ENCODE data around the gene FLNA.

FLNA gene

DNA sequence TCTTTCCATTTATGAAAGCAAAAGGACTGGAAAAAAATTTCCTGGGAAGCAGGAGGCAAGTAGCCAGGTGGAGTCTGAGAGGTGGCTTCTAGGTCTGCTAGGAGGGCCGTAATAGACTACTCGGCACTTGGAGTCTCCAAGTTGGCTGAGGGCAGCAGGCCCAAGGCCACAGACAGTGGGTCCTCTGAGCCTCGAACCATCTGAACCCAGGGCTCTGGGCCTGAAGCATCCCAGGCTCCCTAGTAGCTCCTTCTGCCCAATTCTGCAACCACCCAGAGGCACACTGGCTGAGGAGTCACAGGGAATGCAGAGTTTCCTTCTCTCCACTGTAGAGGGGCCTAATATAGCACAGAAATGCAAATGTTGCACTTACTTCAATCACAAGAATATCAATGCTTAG lies 59.0 kb downstream of the FLNA start:
- H3K4me3 ChIP-seq (ENCODE audit: low read depth, low read length) = no peak overlapping the region
- TF ChIP-seq, protein P1, sequence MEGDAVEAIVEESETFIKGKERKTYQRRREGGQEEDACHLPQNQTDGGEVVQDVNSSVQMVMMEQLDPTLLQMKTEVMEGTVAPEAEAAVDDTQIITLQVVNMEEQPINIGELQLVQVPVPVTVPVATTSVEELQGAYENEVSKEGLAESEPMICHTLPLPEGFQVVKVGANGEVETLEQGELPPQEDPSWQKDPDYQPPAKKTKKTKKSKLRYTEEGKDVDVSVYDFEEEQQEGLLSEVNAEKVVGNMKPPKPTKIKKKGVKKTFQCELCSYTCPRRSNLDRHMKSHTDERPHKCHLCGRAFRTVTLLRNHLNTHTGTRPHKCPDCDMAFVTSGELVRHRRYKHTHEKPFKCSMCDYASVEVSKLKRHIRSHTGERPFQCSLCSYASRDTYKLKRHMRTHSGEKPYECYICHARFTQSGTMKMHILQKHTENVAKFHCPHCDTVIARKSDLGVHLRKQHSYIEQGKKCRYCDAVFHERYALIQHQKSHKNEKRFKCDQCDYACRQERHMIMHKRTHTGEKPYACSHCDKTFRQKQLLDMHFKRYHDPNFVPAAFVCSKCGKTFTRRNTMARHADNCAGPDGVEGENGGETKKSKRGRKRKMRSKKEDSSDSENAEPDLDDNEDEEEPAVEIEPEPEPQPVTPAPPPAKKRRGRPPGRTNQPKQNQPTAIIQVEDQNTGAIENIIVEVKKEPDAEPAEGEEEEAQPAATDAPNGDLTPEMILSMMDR (IDR thresholded peaks at IDR 0.05; ENCODE audit: insufficient read depth, low read depth, low read length, missing control alignments) = no peak

DNA sequence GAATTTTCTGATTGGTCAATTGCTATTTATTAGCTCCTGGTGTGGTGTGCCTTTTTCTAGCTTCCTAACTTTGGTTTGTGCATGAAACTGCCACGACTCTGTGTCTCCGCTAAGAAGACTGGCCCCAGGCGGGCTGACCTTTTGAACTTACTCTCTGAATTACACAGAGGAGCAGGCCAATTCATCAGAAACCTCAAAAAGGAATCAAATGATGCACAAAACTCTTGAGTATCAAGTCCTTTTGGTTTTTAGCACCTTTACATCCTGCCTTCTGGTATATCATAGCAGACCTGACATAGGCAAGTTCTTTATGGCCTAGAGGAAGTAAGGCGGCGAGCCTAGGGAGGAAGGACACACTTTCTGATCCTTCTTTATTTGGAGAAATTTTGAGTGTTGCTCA lies 61.3 kb downstream of the FLNA start:
- peak; percentile 79 for DNase-seq (ENCODE audit: low read depth)
- TF ChIP-seq, protein P1 (IDR thresholded peaks at IDR 0.05; ENCODE audit: insufficient read depth, low read depth, low read length, missing control alignments) = no peak
- no peak overlapping the region for H3K4me3 ChIP-seq (ENCODE audit: low read depth, low read length)

More for the DNA sequence above, 59.0 kb downstream of the FLNA start:
- DNase-seq (ENCODE audit: low read depth) = no peak

DNA sequence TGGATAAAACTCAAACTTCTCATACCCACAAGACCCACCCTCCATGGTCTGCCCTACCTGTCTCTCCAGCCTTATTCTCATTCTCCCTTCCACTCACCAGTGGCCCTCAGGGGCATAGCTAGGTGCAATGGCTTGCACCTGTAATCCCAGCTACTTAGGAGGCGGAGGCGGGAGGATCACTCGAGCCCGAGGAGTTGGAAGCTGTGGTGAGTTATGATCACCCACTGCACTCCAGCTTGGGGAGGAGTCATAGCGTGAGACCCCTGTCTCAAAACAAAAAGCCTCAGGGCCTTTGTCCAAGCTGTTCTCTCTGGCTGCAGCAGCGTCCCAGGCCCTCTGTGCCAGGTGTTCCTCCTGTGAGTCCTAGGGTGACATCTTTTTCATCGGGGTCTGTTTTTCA lies 62.3 kb downstream of the FLNA start:
- DNase-seq (ENCODE audit: low read depth) = no peak
- no peak overlapping the region for H3K4me3 ChIP-seq (ENCODE audit: low read depth, low read length)
- TF ChIP-seq, protein P1 (IDR thresholded peaks at IDR 0.05; ENCODE audit: insufficient read depth, low read depth, low read length, missing control alignments) = no peak

DNA sequence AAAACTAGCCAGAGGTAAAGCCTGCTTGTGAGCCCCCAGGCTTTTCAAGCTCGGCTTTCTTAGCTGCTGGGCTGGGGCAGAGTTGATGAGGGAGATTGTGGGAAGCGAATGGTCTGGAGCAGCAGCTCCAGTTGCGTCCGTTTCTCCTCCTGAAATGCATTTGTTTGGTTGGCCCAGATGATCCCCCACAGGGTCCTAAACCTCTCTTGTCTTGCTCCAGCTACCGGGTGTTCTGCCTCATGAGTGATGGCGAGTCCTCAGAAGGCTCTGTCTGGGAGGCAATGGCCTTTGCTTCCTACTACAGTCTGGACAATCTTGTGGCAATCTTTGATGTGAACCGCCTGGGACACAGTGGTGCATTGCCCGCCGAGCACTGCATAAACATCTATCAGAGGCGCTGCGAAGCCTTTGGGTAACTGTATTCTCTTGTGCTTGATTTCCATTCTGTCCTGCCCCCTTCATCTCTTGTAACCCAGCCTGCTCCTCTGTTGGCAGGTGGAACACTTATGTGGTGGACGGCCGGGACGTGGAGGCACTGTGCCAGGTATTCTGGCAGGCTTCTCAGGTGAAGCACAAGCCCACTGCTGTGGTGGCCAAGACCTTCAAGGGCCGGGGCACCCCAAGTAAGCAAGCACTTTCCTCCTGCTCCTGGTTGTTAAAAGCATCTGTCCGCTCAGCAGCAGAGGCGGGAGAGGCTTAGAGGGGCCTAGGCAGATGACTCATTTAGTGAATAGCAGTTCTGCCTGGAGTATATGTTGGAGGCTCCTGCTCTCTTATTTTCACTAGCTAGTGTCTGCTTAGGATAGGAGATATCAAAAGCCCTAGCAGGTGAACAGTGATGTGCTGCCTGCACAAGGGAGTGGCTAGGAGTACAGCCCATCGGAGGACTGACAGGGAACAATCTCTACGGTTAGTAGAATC lies 63.6 kb downstream of the FLNA start:
- TF ChIP-seq, protein P1 (IDR thresholded peaks at IDR 0.05; ENCODE audit: insufficient read depth, low read depth, low read length, missing control alignments) = no peak
- DNase-seq (ENCODE audit: low read depth) = peak; percentile 20
- H3K4me3 ChIP-seq (ENCODE audit: low read depth, low read length) = no peak overlapping the region

DNA sequence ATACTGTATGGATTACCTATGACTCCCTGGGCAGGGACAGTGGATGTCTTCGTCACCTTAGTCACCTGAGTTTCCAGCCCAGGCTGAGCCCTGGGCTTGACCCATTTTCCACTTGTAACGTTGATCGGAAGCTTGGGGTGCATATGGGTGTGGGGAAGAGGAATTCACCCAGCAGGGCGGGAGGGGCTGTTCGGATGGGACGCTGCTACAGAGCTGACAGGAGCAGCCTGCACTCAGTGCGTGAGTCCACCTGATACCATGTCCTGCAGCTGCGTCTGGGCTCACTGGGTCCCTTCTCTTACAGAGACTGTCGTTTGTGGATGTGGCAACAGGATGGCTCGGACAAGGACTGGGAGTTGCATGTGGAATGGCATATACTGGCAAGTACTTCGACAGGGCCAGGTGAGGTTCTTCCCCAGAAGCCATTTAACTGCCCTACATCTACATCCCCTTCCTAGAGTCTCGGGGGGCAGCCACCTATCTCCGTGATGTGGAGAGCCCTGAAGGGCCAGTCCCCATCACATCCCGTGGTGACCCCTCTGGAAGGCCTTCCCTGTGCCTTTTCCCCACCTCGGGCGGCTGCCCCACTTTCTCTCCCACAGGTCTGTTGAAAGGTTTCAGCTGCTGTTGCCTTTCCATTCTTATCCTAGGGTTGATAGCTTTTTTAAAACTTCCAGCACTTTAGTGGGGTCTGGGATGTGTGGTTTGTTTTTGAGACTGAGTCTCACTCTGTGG lies 65.2 kb downstream of the FLNA start:
- TF ChIP-seq, protein P1 (IDR thresholded peaks at IDR 0.05; ENCODE audit: insufficient read depth, low read depth, low read length, missing control alignments) = no peak
- no peak overlapping the region for H3K4me3 ChIP-seq (ENCODE audit: low read depth, low read length)
- DNase-seq (ENCODE audit: low read depth) = no peak

DNA sequence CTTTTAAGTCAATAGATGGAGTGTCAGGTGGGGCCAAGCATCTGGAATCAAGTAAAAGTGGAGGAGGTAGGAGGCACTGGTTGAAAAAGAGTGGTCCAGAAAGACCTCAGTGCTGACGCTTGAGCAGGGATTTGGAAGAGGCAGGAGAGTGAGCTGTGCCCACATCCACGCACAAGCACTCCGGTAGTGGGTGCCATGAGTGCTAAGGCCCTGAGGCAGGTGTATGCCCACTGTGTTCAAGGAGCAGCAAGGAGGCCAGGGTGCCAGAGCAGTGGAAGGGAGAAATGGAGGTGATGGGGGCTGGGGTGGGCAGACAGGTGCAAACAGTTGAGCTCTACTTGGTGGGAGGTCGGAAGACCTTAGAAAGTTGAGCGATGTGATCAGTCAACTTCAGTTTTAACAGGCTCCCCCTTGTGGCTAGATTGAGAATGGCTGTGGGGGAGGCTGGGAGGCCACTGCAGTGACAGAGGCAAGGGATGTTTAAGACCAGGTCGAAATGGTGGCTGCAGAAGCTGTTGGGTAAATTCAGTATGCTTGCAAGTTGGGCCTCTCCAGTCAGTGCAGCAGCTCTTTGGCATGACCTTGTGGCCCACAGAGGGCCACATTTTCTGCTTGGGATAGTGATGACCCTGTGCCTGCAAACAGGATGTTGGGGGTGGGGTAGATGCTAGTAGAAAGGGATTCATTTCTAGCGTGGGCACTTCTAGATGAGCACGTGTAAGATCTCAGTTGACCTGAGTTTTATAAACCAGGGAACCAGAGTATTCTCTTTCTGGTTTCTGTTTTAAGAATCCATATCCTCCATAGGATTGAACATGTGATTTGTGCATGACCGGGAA lies 66.1 kb downstream of the FLNA start:
- TF ChIP-seq, protein P1 (IDR thresholded peaks at IDR 0.05; ENCODE audit: insufficient read depth, low read depth, low read length, missing control alignments) = peak; percentile 69
- peak; percentile 61 for DNase-seq (ENCODE audit: low read depth)
- H3K4me3 ChIP-seq (ENCODE audit: low read depth, low read length) = no peak overlapping the region

Data from GM12865 (cell line).